H1 (cell line): ENCODE measurements around the gene GRIFIN. TPM values are rescaled to one million over a fixed set of nuclear protein-coding genes. Genes with fewer than 3 reads are reported as not detected.

Experiments
- CTCF ChIA-PET: fragments of 300-600 bp; sonication (Branson Sonifier 250); formaldehyde crosslinking; loops from one replicate; lab custom pipeline; 2021; ENCODE audit not compliant: partially characterized antibody; lab: Charles Lee
- POLR2A ChIA-PET: fragments of 300-600 bp; sonication (Branson Sonifier 250); formaldehyde crosslinking; loops from one replicate; lab custom pipeline; 2021; ENCODE audit warnings: inconsistent platforms; ENCODE audit not compliant: partially characterized antibody; lab: Charles Lee
- DNase-seq, 2 experiments: peaks; one replicate each; pipeline versions ENCODE4 v3.0.0 to v3.0.0-alpha.2; 2010 to 2022; ENCODE audit warnings: low spot score in 2 of 2, low read depth in 1 of 2, mixed read lengths in 1 of 2
- FAIRE-seq: peaks from 2 replicates; lab custom pipeline; 2011; peaks lifted over from hg19 to GRCh38; lab: Jason Lieb, UNC
- H2AFZ ChIP-seq: 2 replicates; pipeline ENCODE4 v1.8.1; 2012; ENCODE audit warnings: low read length, inconsistent platforms
- H2AK5ac ChIP-seq: 2 replicates; pipeline ENCODE4 v1.6.1; 2013; ENCODE audit warnings: low read depth, low read length
- H2BK120ac ChIP-seq: replicated peaks from 2 replicates; pipeline ENCODE3; 2013; ENCODE audit warnings: low read depth, low read length, inconsistent platforms
- H2BK12ac ChIP-seq: 2 replicates; pipeline ENCODE4 v1.6.1; 2013; ENCODE audit warnings: low read depth, low read length
- H2BK15ac ChIP-seq: 2 replicates; pipeline ENCODE4 v1.6.1; 2013; ENCODE audit warnings: low read length
- H2BK20ac ChIP-seq: 2 replicates; pipeline ENCODE4 v1.6.1; 2013; ENCODE audit warnings: low read length
- H2BK5ac ChIP-seq: 2 replicates; pipeline ENCODE4 v1.6.1; 2013; ENCODE audit warnings: low read depth, low read length
- H3K14ac ChIP-seq: 2 replicates; pipeline ENCODE4 v1.6.1; 2013; ENCODE audit warnings: inconsistent platforms; ENCODE audit not compliant: insufficient read length
- H3K18ac ChIP-seq: 2 replicates; pipeline ENCODE4 v1.6.1; 2013; ENCODE audit warnings: low read length; ENCODE audit errors: extremely low read depth
- H3K23ac ChIP-seq: 2 replicates; pipeline ENCODE4 v1.6.1; 2013; ENCODE audit warnings: inconsistent platforms; ENCODE audit not compliant: insufficient read length
- H3K23me2 ChIP-seq: 2 replicates; pipeline ENCODE4 v1.6.1; 2013; ENCODE audit warnings: low read depth, low read length
- H3K27ac ChIP-seq: 2 replicates; pipeline ENCODE4 v1.6.1; 2011; ENCODE audit warnings: low read depth, low read length, inconsistent platforms
- H3K27me3 ChIP-seq, 4 experiments: replicated peaks in 1 of 4; 1 replicate in 1 of 4; 2 replicates in 3 of 4; pipeline versions ENCODE4 v1.6.1 to v1.8.1; 2011 to 2013; ENCODE audit warnings: low read length in 3 of 4, mild to moderate bottlenecking in 3 of 4, inconsistent platforms in 2 of 4, mixed read lengths in 2 of 4, moderate library complexity in 1 of 4; ENCODE audit not compliant: control insufficient read depth in 3 of 4, insufficient read depth in 3 of 4; ENCODE audit errors: extremely low read depth in 1 of 4
- H3K36me3 ChIP-seq, 4 experiments: 2 replicates each; pipeline versions ENCODE4 v1.6.1 to v1.8.1; 2011 to 2013; ENCODE audit warnings: mild to moderate bottlenecking in 4 of 4, low read length in 3 of 4, moderate library complexity in 2 of 4, control low read depth in 1 of 4, inconsistent platforms in 1 of 4; ENCODE audit not compliant: insufficient read depth in 4 of 4, control insufficient read depth in 2 of 4
- H3K4ac ChIP-seq: replicated peaks from 2 replicates; pipeline ENCODE3; 2013; ENCODE audit warnings: low read length, low read depth, mixed read lengths, inconsistent platforms; ENCODE audit not compliant: insufficient read length
- H3K4me1 ChIP-seq, 4 experiments: replicated peaks in 1 of 4; 1 replicate in 1 of 4; 2 replicates in 3 of 4; pipeline versions ENCODE4 v1.6.1 to v1.8.1; 2011 to 2013; ENCODE audit warnings: low read length in 3 of 4, inconsistent platforms in 2 of 4, mixed read lengths in 1 of 4; ENCODE audit not compliant: insufficient read depth in 4 of 4, control insufficient read depth in 3 of 4
- H3K4me2 ChIP-seq, 2 experiments: 2 replicates each; pipeline versions ENCODE4 v1.6.1 to v1.8.1; 2011 to 2013; ENCODE audit warnings: low read depth in 2 of 2, low read length in 2 of 2, control low read depth in 1 of 2, inconsistent platforms in 1 of 2, mild to moderate bottlenecking in 1 of 2; ENCODE audit not compliant: insufficient read depth in 1 of 2
- H3K4me3 ChIP-seq, 4 experiments: fragments of 200-600, 300-600 bp in 1 of 4; sonication (generic), shearing (Covaris generic), sonication (Bioruptor Twin) in 1 of 4; 2 replicates each; pipeline versions ENCODE4 v1.5.1 to v1.8.1; 2011 to 2016; ENCODE audit warnings: low read length in 4 of 4, low read depth in 3 of 4, control low read depth in 2 of 4, inconsistent platforms in 2 of 4, mild to moderate bottlenecking in 2 of 4, mixed read lengths in 1 of 4, moderate library complexity in 1 of 4; ENCODE audit not compliant: insufficient read depth in 2 of 4; ENCODE audit errors: extremely low read depth in 1 of 4
- H3K56ac ChIP-seq: replicated peaks from 2 replicates; pipeline ENCODE3; 2013; ENCODE audit warnings: low read depth, mild to moderate bottlenecking, mixed read lengths, low read length, inconsistent platforms; ENCODE audit not compliant: insufficient read length
- H3K79me1 ChIP-seq: 2 replicates; pipeline ENCODE4 v1.6.1; 2013; ENCODE audit warnings: low read depth, low read length, control low read depth
- H3K79me2 ChIP-seq, 2 experiments: 2 replicates each; pipeline versions ENCODE4 v1.6.1 to v1.8.1; 2012 to 2013; ENCODE audit warnings: low read length in 2 of 2, mild to moderate bottlenecking in 2 of 2, inconsistent platforms in 1 of 2; ENCODE audit not compliant: insufficient read depth in 2 of 2, control insufficient read depth in 1 of 2
- H3K9ac ChIP-seq, 4 experiments: replicated peaks in 1 of 4; 1 replicate in 1 of 4; 2 replicates in 3 of 4; pipeline versions ENCODE4 v1.6.1 to v1.8.1; 2011 to 2013; ENCODE audit warnings: low read depth in 3 of 4, low read length in 3 of 4, control low read depth in 2 of 4, mild to moderate bottlenecking in 2 of 4, moderate library complexity in 2 of 4, inconsistent platforms in 1 of 4; ENCODE audit errors: extremely low read depth in 1 of 4
- H3K9me3 ChIP-seq, 2 experiments: 2 replicates each; pipeline versions ENCODE4 v1.6.1 to v1.8.1; 2012 to 2013; ENCODE audit warnings: mild to moderate bottlenecking in 2 of 2, moderate library complexity in 2 of 2, control low read depth in 1 of 2, inconsistent platforms in 1 of 2, low read depth in 1 of 2, low read length in 1 of 2, mixed read lengths in 1 of 2; ENCODE audit not compliant: insufficient read depth in 2 of 2
- H4K20me1 ChIP-seq, 2 experiments: replicated peaks in 1 of 2; 2 replicates each; pipeline versions ENCODE3 to v1.8.1; 2011 to 2013; ENCODE audit warnings: inconsistent platforms in 2 of 2, low read length in 2 of 2, mild to moderate bottlenecking in 1 of 2; ENCODE audit not compliant: insufficient read depth in 2 of 2, control insufficient read depth in 1 of 2
- H4K5ac ChIP-seq: 2 replicates; pipeline ENCODE4 v1.6.1; 2013; ENCODE audit warnings: low read length, low read depth, mixed read lengths, inconsistent platforms; ENCODE audit not compliant: insufficient read length
- H4K8ac ChIP-seq: 2 replicates; pipeline ENCODE4 v1.8.0; 2013; ENCODE audit warnings: mild to moderate bottlenecking, moderate library complexity, low read length, inconsistent platforms; ENCODE audit not compliant: insufficient read depth; ENCODE audit errors: extremely low read depth
- H4K91ac ChIP-seq: replicated peaks from 2 replicates; pipeline ENCODE3; 2013; ENCODE audit warnings: low read length, mixed read lengths, inconsistent platforms; ENCODE audit not compliant: insufficient read length
- BRCA1 ChIP-seq: IDR thresholded peaks from 2 replicates; pipeline ENCODE4 v1.6.1; 2012; ENCODE audit warnings: low read depth, low read length, improper control_type of control experiment
- CBX5 ChIP-seq: fragments of 300-800, 300-1000 bp; sonication (generic); IDR thresholded peaks from 2 replicates; pipeline ENCODE4 v1.7.1; 2016; ENCODE audit warnings: antibody characterized with exemption, low read length, low read depth
- HDAC6 ChIP-seq: IDR thresholded peaks from one replicate; pipeline ENCODE4 v1.7.1; 2012; ENCODE audit warnings: low read depth, mild to moderate bottlenecking, inconsistent platforms, low read length, moderate library complexity
- KDM4A ChIP-seq: IDR thresholded peaks from one replicate; pipeline ENCODE4 v1.7.1; 2012; ENCODE audit warnings: low read depth, mild to moderate bottlenecking, moderate library complexity, low read length, inconsistent platforms; ENCODE audit not compliant: severe bottlenecking
- NRF1 ChIP-seq: IDR thresholded peaks from 2 replicates; pipeline ENCODE4 v1.6.1; 2011; ENCODE audit warnings: mild to moderate bottlenecking, low read depth, low read length, improper control_type of control experiment
- SIN3A ChIP-seq, 2 experiments: IDR thresholded peaks in 1 of 2; conservative IDR thresholded peaks in 1 of 2; 2 replicates each; pipeline ENCODE4 v1.6.1; 2011 to 2012; ENCODE audit warnings: low read length in 2 of 2, improper control_type of control experiment in 1 of 2, low read depth in 1 of 2, mild to moderate bottlenecking in 1 of 2
- SP2 ChIP-seq: IDR thresholded peaks from 2 replicates; pipeline ENCODE4 v1.6.1; 2012; ENCODE audit warnings: mild to moderate bottlenecking, low read length, inconsistent platforms
- SP4 ChIP-seq: IDR thresholded peaks from 2 replicates; pipeline ENCODE4 v1.6.1; 2012; ENCODE audit warnings: low read length, inconsistent platforms
- TAF1 ChIP-seq: IDR thresholded peaks from 2 replicates; pipeline ENCODE4 v1.6.1; 2011; ENCODE audit warnings: mild to moderate bottlenecking, low read depth, low read length
- TAF7 ChIP-seq: optimal IDR thresholded peaks from 2 replicates; pipeline ENCODE3; 2011; ENCODE audit warnings: low read depth, mild to moderate bottlenecking, inconsistent platforms, low read length, moderate library complexity, borderline replicate concordance
- TCF12 ChIP-seq: IDR thresholded peaks from 2 replicates; pipeline ENCODE4 v1.6.1; 2011; ENCODE audit warnings: low read depth, mild to moderate bottlenecking, low read length
- WGBS, 2 experiments: shearing (Covaris generic) in 1 of 2; methylation state at CpG; one replicate each; pipeline versions ENCODE4 v1.1.6 to v1.1.7; 2013 to 2015; ENCODE audit warnings: low lambda C conversion rate in 2 of 2, mixed read lengths in 2 of 2, inconsistent platforms in 1 of 2, low coverage in 1 of 2, missing lambda C conversion rate in 1 of 2; ENCODE audit not compliant: insufficient replicate concordance in 2 of 2, insufficient coverage in 1 of 2, insufficient read length in 1 of 2; ENCODE audit errors: extremely low coverage in 1 of 2, missing lambda C conversion rate in 1 of 2; 5-methylcytosine and 5-hydroxymethylcytosine counted together
- polyA plus RNA-seq, 7 experiments: library from polyadenylated mRNA; depleted of rRNA in 3 of 7; stranded (reverse) in 5 of 7; unstranded in 2 of 7; fragments of >200 nt in 5 of 7; fragments of 200-250 nt in 2 of 7; gene quantifications; 1 replicate in 5 of 7; 2 replicates in 1 of 7; 4 replicates in 1 of 7; pipeline versions ENCODE4 v1.2.1 to v1.2.3, GENCODE V29; 2011 to 2013; ENCODE audit warnings: missing spikeins in 2 of 7, mixed read lengths in 2 of 7
- total RNA-seq: library from RNA; stranded (reverse); fragmentation: NEBNext Ultra II Directional; extraction: Animal tissue kit (Norgen Biotek cat#: 25700); gene quantifications from 2 replicates; pipeline ENCODE4 v1.2.1, GENCODE V29; 2021
- TF ChIP-seq, protein P1 (sequence below): IDR thresholded peaks from 2 replicates; pipeline ENCODE4 v1.6.1; 2011; ENCODE audit warnings: low read depth, mild to moderate bottlenecking, low read length; ENCODE audit not compliant: insufficient read depth

GRIFIN gene
- total and polyA plus RNA-seq, 2 of the 8 experiments (the other 6 are each of a cell fraction or from before 2014, with no cell fraction given) = not detected

DNA sequence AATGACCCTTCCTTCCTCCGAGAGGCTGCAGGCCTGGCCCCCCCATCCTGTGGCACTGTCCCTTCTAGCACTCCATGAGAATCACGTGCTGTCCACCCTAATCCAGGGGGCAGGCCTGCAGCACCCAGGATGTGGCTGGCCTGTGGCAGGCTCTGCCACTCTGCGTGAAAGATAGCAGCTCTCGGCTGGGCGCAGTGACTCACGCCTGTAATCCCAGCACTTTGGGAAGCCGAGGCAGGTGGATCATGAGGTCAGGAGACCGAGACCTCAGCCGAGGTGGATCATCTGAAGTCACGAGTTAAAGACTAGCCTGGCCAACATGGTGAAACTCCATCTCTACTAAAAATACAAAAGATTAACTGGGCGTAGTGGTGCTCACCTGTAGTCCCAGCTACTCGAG, 24.5 kb upstream of the GRIFIN start:
- 0 out of 2 replicates have a peak overlapping the region, but pooled peaks have one; percentile 34 for H2AK5ac ChIP-seq
- peak overlapping the region; percentile 75; the same call in 1 of the 2 replicates for H3K27ac ChIP-seq
- H2BK15ac ChIP-seq = 0 out of 2 replicates have a peak overlapping the region, but pooled peaks have one; percentile 46
- no peaks in the 10 kb centered on the region for H4K20me1 ChIP-seq
- H3K56ac ChIP-seq = no peak overlapping the region
- peak overlapping the region; percentile 58 for H4K91ac ChIP-seq
- no peaks in the 10 kb centered on the region for H3K36me3 ChIP-seq
- H3K9ac ChIP-seq = no peak overlapping the region; a peak in 1 of 7 replicates
- H3K4me2 ChIP-seq = no peak overlapping the region
- H3K4me3 ChIP-seq = no peak overlapping the region
- peak overlapping the region; percentile 74 for H3K4ac ChIP-seq
- no peaks in the 10 kb centered on the region for H3K23me2 ChIP-seq
- H3K27me3 ChIP-seq = no peaks in the 10 kb centered on the region
- CTCF ChIA-PET = interaction anchor here (0.6 to 8.5 kb wide), 10 partner anchors 12 to 142 kb away, joined by 3 to 67 read pairs (median 4); no protein-coding TSS in a partner anchor
- H2AFZ ChIP-seq = no peak overlapping the region
- 90% methylated on average over 12 of the region's 12 CpGs; no CpG with 5 or more reads in 1 of the 2 experiments for WGBS, 2 experiments
- peak overlapping the region; percentile 89; the same call in 1 of the 2 replicates for H2BK5ac ChIP-seq
- H3K4me1 ChIP-seq = peaks cover 0 to 42% (median 34%) of the 10 kb centered on the region in 4 experiments; a peak in 6 of 7 replicates
- H4K5ac ChIP-seq = peak overlapping the region; percentile 66
- H2BK12ac ChIP-seq = peak overlapping the region; percentile 68; the same call in 1 of the 2 replicates
- no peaks in the 10 kb centered on the region for H3K9me3 ChIP-seq
- H2BK120ac ChIP-seq = peak overlapping the region; percentile 57
- no peak overlapping the region for H3K18ac ChIP-seq
- no peaks in the 10 kb centered on the region for H3K79me2 ChIP-seq
- H3K23ac ChIP-seq = no peak overlapping the region
- 0 out of 2 replicates have a peak overlapping the region, but pooled peaks have one; percentile 9 for H2BK20ac ChIP-seq
- POLR2A ChIA-PET = interaction anchor here (0.6 to 3.9 kb wide), 8 partner anchors 9 to 799 kb away, joined by 3 to 19 read pairs (median 4); partner anchors contain the start of gene LFNG
- FAIRE-seq = no peak
- H3K79me1 ChIP-seq = no peaks in the 10 kb centered on the region; the same call in 1 of the 2 replicates
- H4K8ac ChIP-seq = peak overlapping the region; percentile 54
- H3K14ac ChIP-seq = no peak overlapping the region
- no peak for DNase-seq
- TF ChIP-seq, protein P1, sequence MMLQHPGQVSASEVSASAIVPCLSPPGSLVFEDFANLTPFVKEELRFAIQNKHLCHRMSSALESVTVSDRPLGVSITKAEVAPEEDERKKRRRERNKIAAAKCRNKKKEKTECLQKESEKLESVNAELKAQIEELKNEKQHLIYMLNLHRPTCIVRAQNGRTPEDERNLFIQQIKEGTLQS = no peak
- TF ChIP-seq HDAC6 = no peak
- TF ChIP-seq CBX5 = no peak
- no peak for TF ChIP-seq SP4
- TF ChIP-seq NRF1 = no peak
- TF ChIP-seq SIN3A (conservative IDR thresholded peaks at IDR 0.05 in 1 of 2, IDR thresholded peaks at IDR 0.05 in 1 of 2; ENCODE audit: low read depth in 1 of 2, low read length in 2 of 2) = no peak
- TF ChIP-seq TCF12 = no peak
- no peak for TF ChIP-seq SP2
- no peak for TF ChIP-seq KDM4A
- no peak for TF ChIP-seq TAF7
- TF ChIP-seq BRCA1 = no peak
- no peak for TF ChIP-seq TAF1
